ENCODE data around the gene EFHD1.

EFHD1 gene

GRCh38 chr2:232647261-232647660 lies 13.9 kb downstream of the EFHD1 start:
- intact Hi-C loops (cut with micrococcal nuclease) = no loop called here
- H3K4me3 Mint-ChIP-seq = no peak overlapping the region

GRCh38 chr2:232649033-232649432 lies 15.6 kb downstream of the EFHD1 start:
- no peak overlapping the region for H3K4me3 Mint-ChIP-seq
- intact Hi-C loops (cut with micrococcal nuclease) = no loop called here
- no peaks in the 10 kb centered on the region for H3K4me1 Mint-ChIP-seq (ENCODE audit: low read depth)
- no peaks in the 10 kb centered on the region for H3K36me3 Mint-ChIP-seq (ENCODE audit: low read depth)
- peaks cover 5% of the 10 kb centered on the region for H3K27me3 Mint-ChIP-seq
- no peak overlapping the region for H3K27ac Mint-ChIP-seq
- H3K9me3 Mint-ChIP-seq = no peaks in the 10 kb centered on the region

More at GRCh38 chr2:232647261-232647660, 13.9 kb downstream of the EFHD1 start:
- H3K27me3 Mint-ChIP-seq = peaks cover 13% of the 10 kb centered on the region
- H3K9me3 Mint-ChIP-seq = no peaks in the 10 kb centered on the region
- no peaks in the 10 kb centered on the region for H3K36me3 Mint-ChIP-seq (ENCODE audit: low read depth)
- H3K27ac Mint-ChIP-seq = no peak overlapping the region
- H3K4me1 Mint-ChIP-seq (ENCODE audit: low read depth) = no peaks in the 10 kb centered on the region

- H3K27ac Mint-ChIP-seq = no peak overlapping the region
- peaks cover 3% of the 10 kb centered on the region for H3K27me3 Mint-ChIP-seq
- H3K9me3 Mint-ChIP-seq = no peaks in the 10 kb centered on the region
- no peaks in the 10 kb centered on the region for H3K4me1 Mint-ChIP-seq (ENCODE audit: low read depth)
- no peak overlapping the region for H3K4me3 Mint-ChIP-seq
- intact Hi-C loops (cut with micrococcal nuclease) = no loop called here
- H3K36me3 Mint-ChIP-seq (ENCODE audit: low read depth) = no peaks in the 10 kb centered on the region
Measured at GRCh38 chr2:232652505-232652851, 19.1 kb downstream of the EFHD1 start.

- Mint-ChIP-seq H3K9me3 (no peaks in the 10 kb centered on the region), H3K36me3 (ENCODE audit: low read depth) (no peaks in the 10 kb centered on the region), H3K27ac (no peak overlapping the region), H3K27me3 (peaks cover 3% of the 10 kb centered on the region), H3K4me3 (no peak overlapping the region), H3K4me1 (ENCODE audit: low read depth) (peaks cover 2% of the 10 kb centered on the region)
- intact Hi-C loops (cut with micrococcal nuclease) = no loop called here
Measured at GRCh38 chr2:232653441-232653840, 20.0 kb downstream of the EFHD1 start.

- Mint-ChIP-seq H3K27ac (no peak overlapping the region), H3K9me3 (no peaks in the 10 kb centered on the region), H3K27me3 (no peaks in the 10 kb centered on the region), H3K4me3 (no peak overlapping the region), H3K36me3 (ENCODE audit: low read depth) (no peaks in the 10 kb centered on the region), H3K4me1 (ENCODE audit: low read depth) (peaks cover 10% of the 10 kb centered on the region)
- intact Hi-C loops (cut with micrococcal nuclease) = no loop called here
Measured at GRCh38 chr2:232655392-232655791, 22.0 kb downstream of the EFHD1 start.

- H3K27me3 Mint-ChIP-seq = no peaks in the 10 kb centered on the region
- H3K9me3 Mint-ChIP-seq = no peaks in the 10 kb centered on the region
- H3K36me3 Mint-ChIP-seq (ENCODE audit: low read depth) = no peaks in the 10 kb centered on the region
- intact Hi-C loops (cut with micrococcal nuclease) = no loop called here
- H3K27ac Mint-ChIP-seq = no peak overlapping the region
- no peak overlapping the region for H3K4me3 Mint-ChIP-seq
- peaks cover 10% of the 10 kb centered on the region for H3K4me1 Mint-ChIP-seq (ENCODE audit: low read depth)
Measured at GRCh38 chr2:232658217-232658785, 24.9 kb downstream of the EFHD1 start.

GRCh38 chr2:232659359-232659758 lies 26.0 kb downstream of the EFHD1 start:
- peaks cover 10% of the 10 kb centered on the region for H3K4me1 Mint-ChIP-seq (ENCODE audit: low read depth)
- H3K36me3 Mint-ChIP-seq (ENCODE audit: low read depth) = no peaks in the 10 kb centered on the region
- no peak overlapping the region for H3K27ac Mint-ChIP-seq
- H3K27me3 Mint-ChIP-seq = no peaks in the 10 kb centered on the region
- no peak overlapping the region for H3K4me3 Mint-ChIP-seq
- no peaks in the 10 kb centered on the region for H3K9me3 Mint-ChIP-seq
- intact Hi-C loops (cut with micrococcal nuclease) = no loop called here

- Mint-ChIP-seq H3K9me3 (no peaks in the 10 kb centered on the region), H3K36me3 (ENCODE audit: low read depth) (no peaks in the 10 kb centered on the region), H3K4me1 (ENCODE audit: low read depth) (peaks cover 10% of the 10 kb centered on the region), H3K27me3 (peaks cover 2% of the 10 kb centered on the region), H3K27ac (no peak overlapping the region), H3K4me3 (no peak overlapping the region)
- intact Hi-C loops (cut with micrococcal nuclease) = no loop called here
Measured at GRCh38 chr2:232662486-232663260, 29.3 kb downstream of the EFHD1 start.

GRCh38 chr2:232666051-232666805 lies 32.8 kb downstream of the EFHD1 start:
- no peaks in the 10 kb centered on the region for H3K36me3 Mint-ChIP-seq (ENCODE audit: low read depth)
- H3K27ac Mint-ChIP-seq = no peak overlapping the region
- intact Hi-C loops (cut with micrococcal nuclease) = no loop called here
- no peaks in the 10 kb centered on the region for H3K9me3 Mint-ChIP-seq
- peaks cover 5% of the 10 kb centered on the region for H3K4me1 Mint-ChIP-seq (ENCODE audit: low read depth)
- H3K4me3 Mint-ChIP-seq = no peak overlapping the region
- peaks cover 9% of the 10 kb centered on the region for H3K27me3 Mint-ChIP-seq

- no peak overlapping the region for H3K4me3 Mint-ChIP-seq
- intact Hi-C loops (cut with micrococcal nuclease) = loop anchor here (2.0 kb wide), 1 partner anchor 61 kb away; no protein-coding TSS in a partner anchor
- H3K36me3 Mint-ChIP-seq (ENCODE audit: low read depth) = no peaks in the 10 kb centered on the region
- H3K27me3 Mint-ChIP-seq = peaks cover 9% of the 10 kb centered on the region
- no peaks in the 10 kb centered on the region for H3K9me3 Mint-ChIP-seq
- H3K4me1 Mint-ChIP-seq (ENCODE audit: low read depth) = peaks cover 5% of the 10 kb centered on the region
- H3K27ac Mint-ChIP-seq = no peak overlapping the region
Measured at GRCh38 chr2:232667989-232668583, 34.7 kb downstream of the EFHD1 start.

GRCh38 chr2:232668805-232669444 lies 35.5 kb downstream of the EFHD1 start:
- H3K36me3 Mint-ChIP-seq (ENCODE audit: low read depth) = no peaks in the 10 kb centered on the region
- H3K9me3 Mint-ChIP-seq = no peaks in the 10 kb centered on the region
- peaks cover 10% of the 10 kb centered on the region for H3K27me3 Mint-ChIP-seq
- peak overlapping the region; percentile 16 for H3K27ac Mint-ChIP-seq
- H3K4me3 Mint-ChIP-seq = no peak overlapping the region
- H3K4me1 Mint-ChIP-seq (ENCODE audit: low read depth) = peaks cover 5% of the 10 kb centered on the region
- intact Hi-C loops (cut with micrococcal nuclease) = loop anchor here (2.0 kb wide), 1 partner anchor 62 kb away; no protein-coding TSS in a partner anchor

- H3K4me1 Mint-ChIP-seq (ENCODE audit: low read depth) = peaks cover 5% of the 10 kb centered on the region
- H3K36me3 Mint-ChIP-seq (ENCODE audit: low read depth) = no peaks in the 10 kb centered on the region
- intact Hi-C loops (cut with micrococcal nuclease) = no loop called here
- no peaks in the 10 kb centered on the region for H3K9me3 Mint-ChIP-seq
- H3K27ac Mint-ChIP-seq = no peak overlapping the region
- peaks cover 11% of the 10 kb centered on the region for H3K27me3 Mint-ChIP-seq
- no peak overlapping the region for H3K4me3 Mint-ChIP-seq
Measured at GRCh38 chr2:232672588-232672987, 39.2 kb downstream of the EFHD1 start.

GRCh38 chr2:232674491-232674890 lies 41.1 kb downstream of the EFHD1 start:
- Mint-ChIP-seq H3K27me3 (peaks cover 10% of the 10 kb centered on the region), H3K27ac (no peak overlapping the region), H3K4me3 (no peak overlapping the region), H3K9me3 (no peaks in the 10 kb centered on the region), H3K36me3 (ENCODE audit: low read depth) (no peaks in the 10 kb centered on the region), H3K4me1 (ENCODE audit: low read depth) (no peaks in the 10 kb centered on the region)
- intact Hi-C loops (cut with micrococcal nuclease) = no loop called here

Data from dendritic cell treated with granulocyte-macrophage colony-stimulating factor and Interleukin-4, amounts not matched to agents 40 ng/mL and 50 ng/mL, for 4 days (primary cell).